ENCODE results near the gene LTA.

The LTA gene, protein sequence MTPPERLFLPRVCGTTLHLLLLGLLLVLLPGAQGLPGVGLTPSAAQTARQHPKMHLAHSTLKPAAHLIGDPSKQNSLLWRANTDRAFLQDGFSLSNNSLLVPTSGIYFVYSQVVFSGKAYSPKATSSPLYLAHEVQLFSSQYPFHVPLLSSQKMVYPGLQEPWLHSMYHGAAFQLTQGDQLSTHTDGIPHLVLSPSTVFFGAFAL

DNA sequence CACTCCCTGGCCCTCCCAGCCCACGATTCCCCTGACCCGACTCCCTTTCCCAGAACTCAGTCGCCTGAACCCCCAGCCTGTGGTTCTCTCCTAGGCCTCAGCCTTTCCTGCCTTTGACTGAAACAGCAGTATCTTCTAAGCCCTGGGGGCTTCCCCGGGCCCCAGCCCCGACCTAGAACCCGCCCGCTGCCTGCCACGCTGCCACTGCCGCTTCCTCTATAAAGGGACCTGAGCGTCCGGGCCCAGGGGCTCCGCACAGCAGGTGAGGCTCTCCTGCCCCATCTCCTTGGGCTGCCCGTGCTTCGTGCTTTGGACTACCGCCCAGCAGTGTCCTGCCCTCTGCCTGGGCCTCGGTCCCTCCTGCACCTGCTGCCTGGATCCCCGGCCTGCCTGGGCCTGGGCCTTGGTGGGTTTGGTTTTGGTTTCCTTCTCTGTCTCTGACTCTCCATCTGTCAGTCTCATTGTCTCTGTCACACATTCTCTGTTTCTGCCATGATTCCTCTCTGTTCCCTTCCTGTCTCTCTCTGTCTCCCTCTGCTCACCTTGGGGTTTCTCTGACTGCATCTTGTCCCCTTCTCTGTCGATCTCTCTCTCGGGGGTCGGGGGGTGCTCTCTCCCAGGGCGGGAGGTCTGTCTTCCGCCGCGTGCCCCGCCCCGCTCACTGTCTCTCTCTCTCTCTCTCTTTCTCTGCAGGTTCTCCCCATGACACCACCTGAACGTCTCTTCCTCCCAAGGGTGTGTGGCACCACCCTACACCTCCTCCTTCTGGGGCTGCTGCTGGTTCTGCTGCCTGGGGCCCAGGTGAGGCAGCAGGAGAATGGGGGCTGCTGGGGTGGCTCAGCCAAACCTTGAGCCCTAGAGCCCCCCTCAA, at the start of gene LTA:
TSS of gene LTA (plus strand) at position 249 of the 871 bp plus-strand sequence. CDS start at position 703, 454 bp downstream.
- Histone ChIP-seq H3K27ac (ENCODE audit: low read length) (no peak within 1 kb of the TSS), H3K9me3 (ENCODE audit: control insufficient read depth in 1 of 2, low read length in 2 of 2) (no peaks in the 10 kb centered on the region), H3K4me3 (ENCODE audit: low read depth in 1 of 2, low read length in 2 of 2) (no peak within 1 kb of the TSS), H3K27me3 (ENCODE audit: low read depth, low read length) (no peaks in the 10 kb centered on the region), H3K4me1 (ENCODE audit: control insufficient read depth in 1 of 2, insufficient read depth in 2 of 2, low read length in 2 of 2) (no peaks in the 10 kb centered on the region), H3K36me3 (ENCODE audit: control insufficient read depth in 1 of 2, insufficient read depth in 2 of 2, low read length in 2 of 2) (no peaks in the 10 kb centered on the region)

DNA sequence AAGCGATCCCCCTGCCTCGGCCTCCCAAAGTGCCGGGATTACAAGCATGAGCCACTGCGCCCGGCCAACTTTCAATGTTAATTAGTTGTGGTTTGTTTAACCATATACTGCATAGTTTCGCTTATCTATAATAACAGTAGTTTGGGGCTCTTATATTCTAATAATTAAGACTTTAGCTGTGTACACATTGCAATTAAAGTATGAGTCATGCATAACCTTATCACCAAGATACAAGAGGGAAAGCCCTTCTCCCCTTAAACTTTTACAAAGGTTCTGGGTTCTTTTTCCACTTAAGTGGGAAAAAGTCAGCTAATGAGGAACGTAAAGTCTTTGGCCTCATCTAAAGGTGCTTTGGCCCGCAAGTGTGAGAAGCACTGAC, 46.5 kb upstream of the LTA start:
- Histone ChIP-seq H3K4me1 (ENCODE audit: control insufficient read depth in 1 of 2, insufficient read depth in 2 of 2, low read length in 2 of 2) (no peaks in the 10 kb centered on the region), H3K27me3 (ENCODE audit: low read depth, low read length) (no peaks in the 10 kb centered on the region), H3K4me3 (ENCODE audit: low read depth in 1 of 2, low read length in 2 of 2) (no peak overlapping the region), H3K9me3 (ENCODE audit: control insufficient read depth in 1 of 2, low read length in 2 of 2) (no peaks in the 10 kb centered on the region), H3K27ac (ENCODE audit: low read length) (no peak overlapping the region), H3K36me3 (ENCODE audit: control insufficient read depth in 1 of 2, insufficient read depth in 2 of 2, low read length in 2 of 2) (peaks cover 9 to 10% of the 10 kb centered on the region in 2 donors)

DNA sequence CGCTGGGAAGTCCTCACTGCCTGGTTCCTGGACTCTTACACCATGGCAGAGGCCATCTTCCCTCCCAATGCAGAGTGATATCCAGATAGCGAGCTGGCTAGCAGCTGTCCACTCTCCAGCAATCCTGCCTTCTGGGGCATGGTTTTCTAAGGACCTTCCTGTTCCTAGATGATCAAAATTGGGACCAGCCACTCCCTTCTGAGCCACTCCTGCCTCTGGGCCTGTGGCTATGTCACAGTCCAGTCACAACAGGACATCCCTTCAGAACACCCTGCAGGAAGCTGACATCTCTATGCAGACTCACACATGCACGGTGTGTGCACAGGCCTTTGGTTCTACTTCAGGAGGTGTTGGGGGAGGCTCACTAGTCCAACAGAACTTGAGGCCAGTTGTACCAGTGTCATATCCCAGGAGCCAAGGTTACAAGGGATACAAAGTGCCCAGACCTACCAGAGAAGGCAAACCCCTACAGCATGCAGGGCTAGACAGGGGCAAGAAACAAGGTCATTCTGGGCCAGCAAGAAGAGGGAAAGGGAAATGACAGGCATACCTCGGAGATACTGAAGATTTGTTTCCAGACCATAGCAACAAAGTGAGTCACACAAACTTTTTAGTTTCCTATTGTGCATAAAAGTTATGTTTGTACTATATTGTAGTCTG, 46.0 kb upstream of the LTA start:
- H3K36me3 ChIP-seq (ENCODE audit: control insufficient read depth in 1 of 2, insufficient read depth in 2 of 2, low read length in 2 of 2): peaks cover 14 to 16% of the 10 kb centered on the region in 2 donors
- no peaks in the 10 kb centered on the region for H3K4me1 ChIP-seq (ENCODE audit: control insufficient read depth in 1 of 2, insufficient read depth in 2 of 2, low read length in 2 of 2)
- H3K4me3 ChIP-seq (ENCODE audit: low read depth in 1 of 2, low read length in 2 of 2): no peak overlapping the region
- H3K9me3 ChIP-seq (ENCODE audit: control insufficient read depth in 1 of 2, low read length in 2 of 2): no peaks in the 10 kb centered on the region
- H3K27ac ChIP-seq (ENCODE audit: low read length): no peak overlapping the region
- no peaks in the 10 kb centered on the region for H3K27me3 ChIP-seq (ENCODE audit: low read depth, low read length)

DNA sequence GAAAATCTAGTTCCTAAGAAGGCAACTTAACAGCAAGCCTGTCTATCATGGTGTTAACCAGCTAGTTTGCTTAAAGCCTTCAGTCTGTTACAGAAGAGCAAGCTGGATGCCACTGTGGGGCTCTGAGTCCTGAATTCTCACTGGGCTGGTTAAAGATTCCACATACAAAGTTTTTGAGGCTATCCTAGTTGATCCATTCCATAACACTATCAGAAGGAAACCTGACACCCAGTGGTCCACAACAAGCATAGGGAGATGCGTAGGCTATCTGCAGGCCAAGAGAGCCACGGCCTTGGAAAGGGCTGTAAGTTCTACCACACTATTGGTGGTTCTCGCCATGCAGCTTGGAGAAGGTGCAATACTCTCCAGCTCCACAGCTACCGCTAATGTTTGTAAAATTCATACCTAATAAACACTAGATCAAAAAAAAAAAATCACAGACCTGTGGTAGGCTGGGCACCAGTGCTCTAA, 43.7 kb upstream of the LTA start:
- Histone ChIP-seq H3K36me3 (ENCODE audit: control insufficient read depth in 1 of 2, insufficient read depth in 2 of 2, low read length in 2 of 2) (peaks cover 23 to 34% of the 10 kb centered on the region in 2 donors), H3K27ac (ENCODE audit: low read length) (no peak overlapping the region), H3K4me3 (ENCODE audit: low read depth in 1 of 2, low read length in 2 of 2) (no peak overlapping the region), H3K9me3 (ENCODE audit: control insufficient read depth in 1 of 2, low read length in 2 of 2) (no peaks in the 10 kb centered on the region), H3K27me3 (ENCODE audit: low read depth, low read length) (no peaks in the 10 kb centered on the region), H3K4me1 (ENCODE audit: control insufficient read depth in 1 of 2, insufficient read depth in 2 of 2, low read length in 2 of 2) (no peaks in the 10 kb centered on the region)

DNA sequence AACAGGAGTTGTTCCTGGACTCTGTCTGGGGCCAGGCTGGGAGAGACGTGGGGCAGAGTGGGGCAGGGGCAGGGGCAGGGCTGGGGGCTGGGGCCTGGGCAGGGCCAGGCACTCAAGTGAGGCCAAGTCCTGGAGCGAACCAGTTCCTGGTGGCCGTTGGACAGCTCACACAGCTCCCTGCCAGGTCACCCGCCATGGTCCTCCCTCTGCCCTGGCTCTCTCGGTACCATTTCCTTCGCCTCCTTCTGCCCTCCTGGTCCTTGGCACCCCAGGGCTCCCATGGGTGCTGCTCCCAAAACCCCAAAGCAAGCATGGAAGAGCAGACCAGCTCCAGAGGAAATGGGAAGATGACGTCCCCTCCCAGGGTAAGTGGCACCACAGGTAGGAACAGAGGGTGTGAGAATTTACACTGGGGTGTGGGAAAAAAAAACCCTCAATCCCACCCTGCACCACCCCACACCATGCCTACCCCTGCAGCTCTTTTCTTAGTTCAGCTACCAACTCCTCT, 43.2 kb upstream of the LTA start, which contains the start of gene MCCD1:
TSS of gene MCCD1 (plus strand) at position 142 of the 508 bp plus-strand sequence. CDS start at position 195, 53 bp downstream.
- Histone ChIP-seq H3K27ac (ENCODE audit: low read length) (no peak within 1 kb of the TSS), H3K4me1 (ENCODE audit: control insufficient read depth in 1 of 2, insufficient read depth in 2 of 2, low read length in 2 of 2) (no peaks in the 10 kb centered on the region), H3K27me3 (ENCODE audit: low read depth, low read length) (no peaks in the 10 kb centered on the region), H3K4me3 (ENCODE audit: low read depth in 1 of 2, low read length in 2 of 2) (no peak within 1 kb of the TSS), H3K9me3 (ENCODE audit: control insufficient read depth in 1 of 2, low read length in 2 of 2) (no peaks in the 10 kb centered on the region), H3K36me3 (ENCODE audit: control insufficient read depth in 1 of 2, insufficient read depth in 2 of 2, low read length in 2 of 2) (peaks cover 29 to 40% of the 10 kb centered on the region in 2 donors)

- Histone ChIP-seq H3K36me3 (ENCODE audit: control insufficient read depth in 1 of 2, insufficient read depth in 2 of 2, low read length in 2 of 2) (peaks cover 35 to 46% of the 10 kb centered on the region in 2 donors), H3K4me3 (ENCODE audit: low read depth in 1 of 2, low read length in 2 of 2) (no peak overlapping the region), H3K4me1 (ENCODE audit: control insufficient read depth in 1 of 2, insufficient read depth in 2 of 2, low read length in 2 of 2) (no peaks in the 10 kb centered on the region), H3K27me3 (ENCODE audit: low read depth, low read length) (no peaks in the 10 kb centered on the region), H3K9me3 (ENCODE audit: control insufficient read depth in 1 of 2, low read length in 2 of 2) (no peaks in the 10 kb centered on the region), H3K27ac (ENCODE audit: low read length) (no peak overlapping the region)
These were observed 42.5 kb upstream of the LTA start for GRCh38 chr6:31529329-31530150.

DNA sequence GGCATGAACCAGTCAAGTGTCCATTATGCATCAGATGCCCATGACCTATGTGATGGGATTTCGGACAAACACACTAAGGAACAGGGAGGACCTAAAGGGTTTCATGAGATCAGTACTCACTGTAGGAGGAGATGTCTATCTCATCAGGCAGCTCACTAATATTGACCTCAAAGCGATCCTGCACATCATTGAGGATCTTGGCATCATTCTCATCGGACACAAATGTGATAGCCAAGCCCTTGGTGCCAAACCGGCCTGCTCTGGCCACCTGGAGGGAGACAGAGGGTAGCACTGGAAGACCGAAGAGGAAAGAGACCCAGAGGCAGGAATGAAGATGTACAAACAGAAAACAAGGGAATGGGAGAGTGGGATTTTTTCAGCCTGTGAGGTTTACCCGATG, 41.4 kb upstream of the LTA start:
- H3K4me1 ChIP-seq (ENCODE audit: control insufficient read depth in 1 of 2, insufficient read depth in 2 of 2, low read length in 2 of 2): no peaks in the 10 kb centered on the region
- no peaks in the 10 kb centered on the region for H3K27me3 ChIP-seq (ENCODE audit: low read depth, low read length)
- no peak overlapping the region for H3K4me3 ChIP-seq (ENCODE audit: low read depth in 1 of 2, low read length in 2 of 2)
- peaks cover 46 to 57% of the 10 kb centered on the region in 2 donors for H3K36me3 ChIP-seq (ENCODE audit: control insufficient read depth in 1 of 2, insufficient read depth in 2 of 2, low read length in 2 of 2)
- no peak overlapping the region for H3K27ac ChIP-seq (ENCODE audit: low read length)
- no peaks in the 10 kb centered on the region for H3K9me3 ChIP-seq (ENCODE audit: control insufficient read depth in 1 of 2, low read length in 2 of 2)

DNA sequence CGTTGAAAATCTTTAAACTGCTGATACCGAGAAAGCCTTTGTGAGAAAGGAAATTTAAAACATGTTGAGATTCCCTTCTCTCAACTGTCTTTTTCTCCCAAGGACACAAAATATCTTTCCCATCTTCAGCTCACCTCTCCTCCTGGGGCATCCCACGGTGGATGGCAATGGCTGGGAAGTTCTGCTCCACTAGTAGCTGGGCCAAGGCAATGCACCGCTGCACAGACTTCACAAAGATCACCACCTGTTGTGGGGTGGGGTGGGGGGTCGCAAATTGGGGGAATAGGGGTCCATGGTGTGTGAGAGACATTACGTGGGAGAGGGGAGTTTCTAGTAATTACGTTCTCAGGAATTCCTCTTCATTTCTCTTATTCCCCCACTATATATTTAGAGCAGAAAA, 40.9 kb upstream of the LTA start:
- Histone ChIP-seq H3K9me3 (ENCODE audit: control insufficient read depth in 1 of 2, low read length in 2 of 2) (no peaks in the 10 kb centered on the region), H3K36me3 (ENCODE audit: control insufficient read depth in 1 of 2, insufficient read depth in 2 of 2, low read length in 2 of 2) (peaks cover 51 to 62% of the 10 kb centered on the region in 2 donors)

DNA sequence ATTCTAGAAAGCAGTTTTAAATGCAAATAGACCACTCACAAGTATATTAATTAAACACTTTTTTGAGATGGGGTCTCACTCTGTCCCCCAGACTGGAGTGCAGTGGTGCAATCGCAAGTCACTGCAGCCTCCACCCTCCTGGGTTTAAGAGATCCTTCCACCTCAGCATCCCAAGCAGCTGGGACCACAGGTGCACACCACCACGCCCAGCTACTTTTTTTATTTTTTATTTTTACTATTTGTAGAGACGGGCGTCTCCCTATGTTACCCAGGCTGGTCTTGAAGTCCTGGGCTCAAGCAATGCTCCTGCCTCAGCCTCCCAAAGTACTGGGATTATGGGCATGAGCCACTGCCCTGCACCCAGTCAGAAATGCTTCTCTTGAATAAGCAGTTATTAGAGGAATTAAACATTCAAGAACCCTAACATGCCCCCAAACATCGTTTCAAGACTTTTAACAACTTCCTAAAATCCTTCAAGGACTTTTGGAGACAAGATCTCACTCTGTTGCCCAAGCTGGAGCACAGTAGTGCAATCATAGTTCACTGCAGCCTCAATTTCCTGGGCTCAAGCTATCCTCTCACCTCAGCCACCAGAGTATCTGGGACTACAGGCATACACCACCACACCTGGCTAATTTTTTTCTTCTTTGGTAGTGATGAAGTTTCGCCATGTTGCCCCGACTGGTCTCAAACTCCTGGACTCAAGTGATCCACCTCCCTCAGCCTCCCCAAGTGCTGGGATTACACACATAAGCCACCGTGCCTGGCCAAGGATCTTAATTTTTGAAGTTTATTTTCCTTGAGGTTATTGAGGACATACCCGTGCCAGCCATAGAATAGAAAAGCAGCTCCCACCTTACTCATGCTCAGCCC, 40.1 kb upstream of the LTA start:
- no peak overlapping the region for H3K27ac ChIP-seq (ENCODE audit: low read length)
- H3K36me3 ChIP-seq (ENCODE audit: control insufficient read depth in 1 of 2, insufficient read depth in 2 of 2, low read length in 2 of 2): peaks cover 57 to 70% of the 10 kb centered on the region in 2 donors
- no peaks in the 10 kb centered on the region for H3K9me3 ChIP-seq (ENCODE audit: control insufficient read depth in 1 of 2, low read length in 2 of 2)
- no peaks in the 10 kb centered on the region for H3K27me3 ChIP-seq (ENCODE audit: low read depth, low read length)
- no peaks in the 10 kb centered on the region for H3K4me1 ChIP-seq (ENCODE audit: control insufficient read depth in 1 of 2, insufficient read depth in 2 of 2, low read length in 2 of 2)
- H3K4me3 ChIP-seq (ENCODE audit: low read depth in 1 of 2, low read length in 2 of 2): no peak overlapping the region

More for the DNA sequence above, 40.9 kb upstream of the LTA start:
- H3K4me1 ChIP-seq (ENCODE audit: control insufficient read depth in 1 of 2, insufficient read depth in 2 of 2, low read length in 2 of 2): no peaks in the 10 kb centered on the region
- H3K27ac ChIP-seq (ENCODE audit: low read length): no peak overlapping the region
- no peaks in the 10 kb centered on the region for H3K27me3 ChIP-seq (ENCODE audit: low read depth, low read length)
- no peak overlapping the region for H3K4me3 ChIP-seq (ENCODE audit: low read depth in 1 of 2, low read length in 2 of 2)

All from muscle layer of duodenum (tissue), 2 donors.